ENCODE data around the gene ALDH1A1.
"Not testable (repeated sequence)": the region's sequence is repeated elsewhere in the genome, so short reads cannot be mapped to it uniquely, and the experiment has no call there.

The ALDH1A1 gene

GRCh38 chr9:72943844-72944462, 8.9 kb downstream of the ALDH1A1 start:
- DNase-seq (ENCODE audit: low spot score) = no peak

GRCh38 chr9:72942451-72942850, 10.4 kb downstream of the ALDH1A1 start:
- no peak for DNase-seq (ENCODE audit: low spot score)

GRCh38 chr9:72939581-72939980, 13.3 kb downstream of the ALDH1A1 start:
- not testable (repeated sequence) for DNase-seq (ENCODE audit: low spot score)

- no peak for DNase-seq (ENCODE audit: low spot score)
These were observed 15.3 kb downstream of the ALDH1A1 start for GRCh38 chr9:72937545-72937944.

GRCh38 chr9:72936679-72937078, 16.2 kb downstream of the ALDH1A1 start:
- no peak for DNase-seq (ENCODE audit: low spot score)

DNA sequence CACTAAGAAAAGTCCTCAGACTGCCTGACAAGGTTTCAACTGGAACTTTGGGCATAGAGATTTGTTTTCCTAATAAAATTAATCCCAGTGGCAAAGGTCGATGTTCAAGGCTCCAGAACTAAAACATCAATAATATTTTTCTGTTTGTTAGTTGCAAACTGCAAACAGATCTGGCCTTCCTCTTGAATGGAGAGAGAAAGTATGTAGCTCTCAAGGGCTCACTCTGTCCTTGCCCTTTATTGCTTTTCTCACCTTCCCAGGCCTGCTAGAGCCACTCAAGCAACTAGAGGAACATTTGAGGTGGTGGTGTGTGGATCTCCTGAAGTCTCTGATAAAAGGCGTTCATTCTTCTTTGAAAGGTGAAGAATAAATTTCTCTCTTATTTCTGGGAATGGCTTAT, 16.6 kb downstream of the ALDH1A1 start:
- DNase-seq (ENCODE audit: low spot score) = no peak

DNA sequence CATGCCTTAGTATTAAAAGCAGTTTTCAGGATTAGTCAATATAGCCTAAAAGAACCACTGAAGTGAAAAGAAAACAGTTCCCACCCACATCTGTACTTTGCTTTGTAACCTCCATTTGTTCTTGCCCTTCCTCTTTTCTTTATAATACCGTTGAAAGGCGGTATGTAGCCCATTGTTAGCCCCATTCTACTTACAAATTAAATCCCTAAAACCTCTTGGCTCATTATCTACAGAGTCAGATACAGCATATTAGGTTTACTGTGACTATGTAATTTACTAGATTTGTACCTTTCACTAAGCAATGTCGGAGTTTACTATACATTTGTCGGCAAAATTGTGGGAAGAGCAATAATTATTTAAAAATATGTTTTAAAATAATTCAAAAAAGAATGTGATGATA, 17.3 kb downstream of the ALDH1A1 start:
- no peak for DNase-seq (ENCODE audit: low spot score)

- no peak for DNase-seq (ENCODE audit: low spot score)
These were observed 18.9 kb downstream of the ALDH1A1 start for GRCh38 chr9:72933730-72934665.

DNA sequence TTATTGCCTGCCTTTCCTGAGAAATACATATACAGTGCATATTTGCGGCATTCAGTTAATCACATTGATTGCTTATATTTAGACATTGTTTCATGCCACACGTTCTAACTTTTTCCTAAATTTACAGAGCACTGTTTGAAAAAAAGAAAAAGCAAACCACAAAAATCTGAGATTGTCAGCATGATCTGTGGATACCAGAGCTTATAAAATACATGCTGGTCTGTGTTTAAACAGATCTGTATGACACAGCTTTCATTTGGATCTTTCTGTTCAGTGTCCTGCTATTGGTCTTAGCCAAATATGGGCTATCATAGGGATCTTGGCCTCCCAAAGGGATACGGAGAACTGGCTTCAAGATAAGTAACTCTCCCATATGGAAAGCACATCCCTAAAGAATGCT, 20.2 kb downstream of the ALDH1A1 start:
- no peak for DNase-seq (ENCODE audit: low spot score)

DNA sequence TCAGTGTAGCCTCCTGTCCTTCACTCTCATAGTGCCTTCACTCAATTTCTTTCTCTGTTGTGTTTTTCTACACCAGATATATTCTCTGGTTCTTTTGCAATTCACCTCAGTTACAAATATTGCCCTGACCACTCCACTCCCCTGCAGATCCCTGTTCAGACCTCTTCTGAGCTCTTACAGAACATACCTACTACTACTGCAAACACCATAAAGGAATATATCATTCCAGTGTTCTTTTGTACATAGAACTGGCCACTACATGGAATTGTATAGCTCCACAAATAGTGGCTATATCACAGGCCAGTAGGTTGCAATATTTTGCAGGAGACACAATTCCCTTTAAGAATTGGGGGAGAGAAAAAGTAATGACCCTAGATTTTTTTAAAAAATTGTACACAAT, 21.0 kb downstream of the ALDH1A1 start:
- DNase-seq (ENCODE audit: low spot score) = no peak

GRCh38 chr9:72931437-72931836, 21.4 kb downstream of the ALDH1A1 start:
- no peak for DNase-seq (ENCODE audit: low spot score)

DNA sequence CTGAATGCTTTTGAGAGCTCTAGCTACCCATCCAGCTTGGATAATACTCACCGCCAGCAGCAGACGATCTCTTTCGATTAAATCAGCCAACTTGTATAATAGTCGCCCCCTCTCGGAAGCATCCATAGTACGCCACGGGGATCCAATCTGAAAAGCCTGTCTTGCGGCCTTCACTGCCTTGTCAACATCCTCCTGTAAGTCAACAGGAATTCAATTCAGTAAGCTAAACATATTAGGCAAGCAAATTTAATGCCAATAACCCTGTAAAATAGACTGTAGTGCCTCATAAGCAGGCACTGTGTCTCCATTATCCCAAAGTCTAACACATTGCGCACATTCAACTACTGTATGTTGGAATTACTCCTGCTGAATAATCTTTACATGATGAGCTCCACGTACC, 22.0 kb downstream of the ALDH1A1 start:
- DNase-seq (ENCODE audit: low spot score) = no peak

GRCh38 chr9:72929542-72929941, 23.3 kb downstream of the ALDH1A1 start:
- DNase-seq (ENCODE audit: low spot score) = no peak

- DNase-seq (ENCODE audit: low spot score) = no peak
These were observed 24.8 kb downstream of the ALDH1A1 start for GRCh38 chr9:72928042-72928507.

- no peak for DNase-seq (ENCODE audit: low spot score)
These were observed 26.3 kb downstream of the ALDH1A1 start for GRCh38 chr9:72926506-72926905.

- DNase-seq (ENCODE audit: low spot score) = no peak
These were observed 27.0 kb downstream of the ALDH1A1 start for GRCh38 chr9:72925891-72926290.

DNA sequence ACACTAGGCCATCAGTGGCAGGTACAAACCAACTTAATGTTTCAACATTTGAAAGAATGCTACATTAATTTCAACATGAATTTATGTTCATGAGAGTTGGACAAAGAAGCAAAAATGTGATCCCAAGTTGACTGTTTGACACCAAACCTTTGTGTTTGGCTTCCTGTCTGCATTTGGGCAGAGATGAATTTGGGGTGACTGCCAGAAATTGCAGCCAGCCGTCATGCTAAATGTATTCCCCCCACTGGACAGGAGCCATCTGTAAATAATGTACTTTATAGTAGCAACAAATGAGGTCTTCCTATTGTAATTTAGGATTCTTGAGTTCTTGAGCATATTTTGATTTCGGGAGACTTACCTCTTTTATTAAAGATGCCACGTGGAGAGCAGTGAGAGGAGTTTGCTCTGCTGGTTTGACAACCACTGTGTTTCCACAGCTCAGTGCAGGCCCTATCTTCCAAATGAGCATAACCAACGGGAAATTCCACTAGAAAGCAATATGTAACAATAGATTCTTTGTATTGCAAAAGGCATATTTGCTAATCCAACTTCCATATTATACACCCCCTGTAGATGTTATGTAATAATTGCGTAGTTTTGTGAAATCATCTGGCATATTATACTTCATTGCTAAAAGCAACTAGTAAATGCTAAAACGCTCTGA, 27.6 kb downstream of the ALDH1A1 start:
- DNase-seq (ENCODE audit: low spot score) = no peak

- DNase-seq (ENCODE audit: low spot score) = no peak
These were observed 28.6 kb downstream of the ALDH1A1 start for GRCh38 chr9:72924154-72924790.

DNA sequence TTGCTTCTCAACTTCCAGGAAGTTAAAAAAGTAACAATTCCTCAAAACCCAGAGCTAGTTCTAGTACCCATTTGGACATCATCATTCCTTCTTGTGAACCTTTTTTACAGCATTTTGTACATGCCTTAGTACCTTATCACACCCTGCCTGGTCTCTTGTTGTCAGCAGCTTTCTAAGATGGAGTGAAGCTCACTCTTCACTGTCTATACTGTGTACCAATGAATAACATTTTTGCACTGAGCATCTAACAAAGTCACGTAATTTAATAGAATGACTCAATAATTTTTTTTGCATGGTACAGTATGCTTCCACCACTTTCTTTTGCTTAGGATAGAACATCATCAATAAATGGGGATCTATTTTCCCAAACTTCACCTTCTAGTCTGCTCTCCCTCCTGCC, 29.8 kb downstream of the ALDH1A1 start:
- no peak for DNase-seq (ENCODE audit: low spot score)

DNA sequence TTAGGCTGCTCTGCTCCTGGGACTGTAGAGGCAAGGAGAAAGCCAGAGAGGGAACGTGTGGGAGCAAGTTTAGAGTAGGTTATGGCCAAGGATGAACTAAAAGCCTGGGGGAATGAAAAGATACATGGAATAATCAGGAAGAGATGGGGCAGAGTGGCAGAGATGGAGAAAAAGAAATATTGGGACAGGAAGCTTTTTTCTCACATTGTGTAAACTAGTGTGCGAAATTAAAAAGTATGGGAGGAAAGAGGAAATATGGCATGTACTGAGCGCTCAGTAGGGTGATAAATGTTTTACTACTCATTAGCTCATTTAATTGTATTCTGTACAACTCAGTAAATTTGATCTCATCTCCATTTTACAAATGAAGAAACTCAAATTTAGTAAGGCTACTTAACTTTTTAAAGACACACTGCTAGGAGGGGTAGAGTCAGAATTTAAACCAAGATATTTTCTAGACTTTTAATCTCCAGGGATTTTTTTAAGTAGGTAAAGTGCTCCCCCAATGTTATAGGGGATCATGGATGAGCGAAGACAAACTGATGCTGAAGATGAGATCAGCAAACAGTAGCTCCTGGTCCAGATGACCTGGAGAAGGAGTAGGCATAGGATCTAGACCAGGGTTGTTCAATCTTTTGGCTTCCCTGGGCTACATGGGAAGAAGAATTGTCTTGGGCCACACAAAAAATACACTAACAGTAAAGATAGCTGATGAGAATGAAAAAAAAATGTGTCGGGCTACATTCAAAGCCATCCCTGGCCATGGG, 30.8 kb downstream of the ALDH1A1 start:
- DNase-seq (ENCODE audit: low spot score) = no peak

DNA sequence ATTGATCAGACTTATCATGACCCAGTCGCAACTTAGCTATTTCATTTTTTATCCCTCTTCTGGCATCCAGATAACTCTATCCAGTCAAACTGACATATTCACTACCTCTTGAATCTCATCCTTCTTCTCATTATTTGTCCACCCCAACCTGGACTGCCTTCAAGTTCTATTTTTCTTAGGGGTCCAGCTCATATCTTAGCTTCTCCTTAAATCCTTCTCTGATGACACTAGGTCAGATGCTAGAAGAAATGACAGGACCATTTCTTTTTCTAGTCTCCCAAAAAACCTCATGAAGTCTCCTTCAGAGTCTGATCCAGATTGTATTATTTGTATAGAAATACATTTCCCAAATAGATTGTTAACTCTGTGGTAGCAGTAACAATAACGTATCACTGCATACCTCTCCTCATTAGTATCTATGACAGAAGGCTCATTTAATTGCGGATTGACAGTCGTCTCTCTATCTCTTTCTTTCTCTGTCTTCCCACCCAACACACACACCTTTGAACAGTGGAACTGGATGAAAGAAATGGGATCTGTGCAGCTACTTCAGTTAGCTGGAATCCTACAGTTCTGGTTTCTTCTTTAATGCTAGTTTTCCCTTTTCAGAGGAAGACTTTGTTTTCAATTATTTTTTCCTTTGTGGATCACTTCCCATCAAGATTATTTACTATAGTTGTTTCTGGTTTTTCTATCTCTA, 33.5 kb downstream of the ALDH1A1 start:
- DNase-seq (ENCODE audit: low spot score) = no peak
